GM18505 (cell line): ENCODE results near the gene PLEKHH2.
"Not testable (repeated sequence)": the region's sequence is repeated elsewhere in the genome, so short reads cannot be mapped to it uniquely, and the experiment has no call there.

Source experiments
- ATAC-seq: cut with Tn5 transposase; IDR thresholded peaks from one replicate; pipeline ENCODE4 v1.9.1; 2021; ENCODE audit not compliant: unreplicated experiment
- POLR2A ChIP-seq: IDR thresholded peaks from 4 replicates; pipeline ENCODE4 v1.6.1; 2011; ENCODE audit warnings: borderline replicate concordance; ENCODE audit not compliant: insufficient read depth, insufficient read length; ENCODE audit errors: extremely low read depth

Gene PLEKHH2

DNA sequence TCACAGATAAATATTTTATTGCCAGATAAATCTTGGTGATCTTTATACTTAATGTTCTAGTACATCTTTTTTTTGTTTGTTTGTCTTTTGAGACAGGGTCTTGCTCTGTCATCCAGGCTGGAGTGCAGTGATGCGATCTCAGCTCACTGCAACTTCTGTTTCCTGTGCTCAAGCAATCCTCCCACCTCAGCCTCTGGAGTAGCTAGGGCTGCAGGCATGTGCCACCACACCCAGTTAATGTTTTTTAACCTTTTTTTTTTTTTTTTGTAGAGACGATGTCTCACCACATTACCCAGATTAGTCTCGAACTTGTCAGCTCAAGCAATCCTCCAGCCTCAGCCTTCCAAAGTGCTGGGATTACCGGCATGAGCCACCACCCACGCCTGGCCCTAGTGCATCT is 48.3 kb downstream of the PLEKHH2 start:
- ATAC-seq: no peak
- no peak for TF ChIP-seq POLR2A

DNA sequence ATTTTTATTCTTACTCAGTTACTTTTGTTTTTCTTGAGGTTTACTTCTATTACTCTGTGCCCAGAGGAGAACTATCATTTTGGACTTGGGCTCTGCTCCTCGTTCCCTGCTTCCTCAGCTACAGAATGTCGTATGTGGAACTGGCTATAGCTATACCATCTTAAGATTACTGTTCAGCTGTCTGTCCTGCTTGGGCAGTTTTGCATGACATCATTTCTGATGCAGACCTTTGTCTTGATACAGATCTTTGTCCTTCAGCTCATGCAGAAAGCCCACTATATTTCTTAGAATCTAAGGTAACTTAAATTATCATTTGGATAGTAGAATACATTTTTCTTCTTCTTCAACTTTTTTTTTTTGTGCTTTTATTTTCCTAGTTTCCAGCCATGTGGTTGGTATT is 52.9 kb downstream of the PLEKHH2 start:
- TF ChIP-seq POLR2A: no peak
- no peak for ATAC-seq

DNA sequence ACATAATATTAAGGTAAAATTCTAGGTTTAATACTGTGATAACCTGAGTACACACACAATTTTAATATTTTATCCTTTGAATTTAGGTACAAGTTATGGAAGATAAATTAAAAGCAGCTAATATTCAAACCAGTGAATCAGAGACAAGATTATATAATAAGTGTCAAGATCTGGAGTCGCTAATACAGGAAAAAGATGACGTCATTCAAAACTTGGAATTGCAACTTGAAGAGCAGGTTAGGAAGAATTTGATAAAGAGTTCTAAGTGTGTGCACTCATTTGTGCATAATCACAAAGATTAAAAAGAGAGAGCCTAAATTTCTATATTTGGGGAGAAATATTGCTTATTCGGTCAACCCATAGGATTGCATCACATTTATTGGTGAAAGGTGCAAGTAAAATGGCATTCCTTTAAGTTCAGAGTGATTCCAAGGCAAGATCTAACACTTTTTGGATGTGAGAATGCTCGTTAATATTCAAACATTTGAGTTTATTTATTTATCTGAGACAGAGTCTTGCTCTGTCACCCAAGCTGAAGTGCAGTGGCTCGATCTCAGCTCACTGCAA is 55.5 kb downstream of the PLEKHH2 start:
- no peak for TF ChIP-seq POLR2A
- no peak for ATAC-seq

DNA sequence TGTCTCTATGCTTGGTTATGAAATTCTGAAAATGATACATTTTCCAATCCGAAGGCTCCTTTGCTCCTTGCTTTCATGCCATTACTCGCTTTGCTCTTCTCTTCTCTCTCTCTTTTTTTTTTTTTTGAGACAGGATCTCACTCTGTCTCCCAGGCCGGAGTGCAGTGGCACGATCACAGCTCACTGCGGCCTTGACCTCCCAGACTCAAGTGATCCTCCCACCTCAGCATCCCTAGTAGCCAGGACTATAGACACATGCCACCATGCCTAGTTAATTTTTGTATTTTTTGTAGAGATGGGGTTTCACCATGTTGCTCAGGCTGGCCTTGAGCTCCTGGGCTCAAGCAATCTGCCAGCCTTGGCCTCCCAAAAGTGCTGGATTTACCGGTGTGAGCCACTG is 61.1 kb downstream of the PLEKHH2 start:
- not testable (repeated sequence) for ATAC-seq

DNA sequence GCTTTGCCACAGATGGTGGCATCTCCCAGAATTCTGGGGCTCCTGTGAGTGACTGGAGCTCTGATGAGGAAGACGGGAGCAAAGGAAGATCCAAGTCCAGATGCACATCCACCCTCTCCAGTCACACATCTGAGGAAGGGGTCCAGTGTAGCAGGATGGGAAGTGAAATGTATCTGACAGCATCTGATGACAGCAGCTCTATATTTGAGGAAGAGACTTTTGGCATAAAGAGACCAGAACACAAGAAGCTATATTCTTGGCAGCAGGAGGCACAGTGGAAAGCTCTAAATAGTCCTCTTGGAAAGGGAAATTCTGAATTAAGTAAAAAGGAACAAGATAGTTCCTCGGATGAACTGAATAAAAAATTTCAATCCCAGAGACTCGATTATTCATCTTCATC is 62.7 kb downstream of the PLEKHH2 start:
- ATAC-seq: no peak
- TF ChIP-seq POLR2A: no peak

DNA sequence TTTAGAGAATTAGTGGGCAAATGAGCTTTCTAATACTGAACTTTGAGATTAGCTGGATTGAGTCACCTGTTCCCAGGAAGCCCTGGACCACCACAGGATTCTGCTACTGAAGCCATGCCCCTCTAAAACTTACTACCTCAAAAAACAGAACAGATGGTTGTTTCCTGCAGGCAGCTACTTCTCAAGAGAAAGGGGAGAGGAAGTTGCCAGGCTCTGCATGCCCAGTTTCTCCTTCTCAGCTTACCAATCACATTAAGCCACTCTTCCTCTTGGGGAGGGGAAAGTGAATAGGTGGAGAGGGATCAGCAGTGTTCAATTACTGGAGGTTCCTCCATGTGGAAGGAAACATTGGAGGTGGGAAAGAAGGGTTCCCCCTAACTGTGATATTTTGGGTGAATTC is 64.1 kb downstream of the PLEKHH2 start:
- ATAC-seq: no peak
- TF ChIP-seq POLR2A: no peak

DNA sequence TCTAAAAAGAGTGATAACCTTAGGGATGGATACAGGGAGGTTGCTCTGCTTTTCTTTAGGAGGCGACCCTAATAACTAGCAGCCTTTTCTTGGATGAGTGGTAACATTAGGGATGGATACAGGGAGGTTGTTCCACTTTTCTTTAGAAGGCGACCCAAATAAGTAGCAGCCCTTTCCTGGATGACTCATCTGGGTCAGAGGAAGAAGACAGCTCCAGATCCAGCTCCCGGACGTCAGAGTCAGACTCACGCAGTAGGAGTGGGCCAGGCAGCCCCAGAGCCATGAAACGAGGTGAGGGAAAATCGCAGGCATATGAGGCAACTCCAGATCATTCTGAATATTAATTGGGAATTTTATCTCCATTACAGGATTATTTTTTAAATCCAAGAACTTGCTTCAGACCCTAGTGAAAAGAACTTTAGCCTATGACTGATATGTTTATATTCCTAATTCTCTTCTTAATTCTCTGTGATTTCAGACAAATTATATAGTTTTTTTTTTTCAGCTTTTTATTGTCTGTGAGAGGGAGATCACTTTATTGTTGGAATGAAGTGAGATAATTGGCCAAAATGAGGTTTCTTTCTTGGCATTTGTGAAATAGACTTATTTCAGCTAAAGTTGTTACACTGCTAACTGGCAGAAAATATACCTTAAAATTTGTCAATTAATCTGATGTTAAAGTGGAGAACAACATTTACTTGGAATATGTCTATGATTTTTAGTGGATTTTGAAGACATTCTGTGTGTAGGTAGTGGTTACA is 70.4 kb downstream of the PLEKHH2 start:
- no peak for TF ChIP-seq POLR2A
- no peak for ATAC-seq

DNA sequence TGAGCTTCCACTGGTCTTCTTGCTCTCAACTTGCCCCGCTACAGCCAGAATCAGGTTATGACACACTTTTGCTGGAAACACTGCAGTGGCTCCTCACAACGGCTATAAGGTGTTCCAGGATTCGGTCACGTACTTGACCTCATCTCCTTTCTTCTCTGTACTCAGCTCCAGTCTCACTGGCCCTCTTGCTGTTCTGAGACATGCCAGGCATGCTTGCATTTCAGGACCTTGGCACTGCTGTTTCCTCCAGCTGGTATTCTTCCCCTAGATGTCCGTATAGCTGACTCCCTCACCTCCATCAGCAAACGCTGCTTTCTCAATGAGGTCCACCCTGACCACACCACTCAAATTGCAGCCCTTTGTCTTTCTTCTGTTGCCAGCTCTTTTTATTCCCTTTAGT is 71.1 kb downstream of the PLEKHH2 start:
- no peak for ATAC-seq
- TF ChIP-seq POLR2A: no peak

DNA sequence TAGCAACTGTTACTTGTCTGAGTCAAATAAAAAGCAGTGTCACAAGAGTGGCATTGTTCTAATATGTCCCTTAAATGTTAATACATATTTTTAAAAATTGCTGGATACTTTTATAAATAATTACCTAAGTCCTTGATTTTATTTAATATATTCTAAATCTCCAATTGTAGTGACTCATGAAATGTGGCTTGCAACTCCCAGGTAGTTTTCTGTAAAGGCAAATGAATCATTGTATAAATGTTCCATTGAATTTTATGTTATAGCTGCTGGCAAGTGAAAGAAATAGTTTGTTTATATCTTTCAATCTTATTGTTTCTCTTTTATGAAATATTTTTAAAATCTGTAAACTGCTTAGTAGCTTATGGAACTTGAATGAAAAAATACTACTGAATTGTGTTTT is 71.8 kb downstream of the PLEKHH2 start:
- no peak for ATAC-seq
- TF ChIP-seq POLR2A: no peak

DNA sequence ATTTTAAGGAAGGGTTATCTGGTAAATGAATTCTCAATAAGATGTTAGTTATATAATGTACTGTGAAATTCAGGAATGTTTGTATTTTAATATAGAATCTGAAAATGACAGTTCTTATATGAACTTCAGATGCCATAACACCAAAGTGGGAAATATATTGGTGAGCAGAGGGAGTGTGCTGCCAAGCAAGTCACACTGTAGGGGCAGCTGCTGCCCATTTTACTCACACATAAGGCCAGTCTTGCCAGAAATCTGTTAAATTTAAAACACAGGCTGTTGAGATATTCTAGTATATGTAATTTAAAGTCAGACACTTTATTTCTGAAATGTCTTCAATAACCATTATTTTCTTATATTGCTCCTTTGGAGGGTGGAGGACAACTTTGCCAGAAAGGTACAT is 73.8 kb downstream of the PLEKHH2 start:
- no peak for ATAC-seq
- TF ChIP-seq POLR2A: no peak

DNA sequence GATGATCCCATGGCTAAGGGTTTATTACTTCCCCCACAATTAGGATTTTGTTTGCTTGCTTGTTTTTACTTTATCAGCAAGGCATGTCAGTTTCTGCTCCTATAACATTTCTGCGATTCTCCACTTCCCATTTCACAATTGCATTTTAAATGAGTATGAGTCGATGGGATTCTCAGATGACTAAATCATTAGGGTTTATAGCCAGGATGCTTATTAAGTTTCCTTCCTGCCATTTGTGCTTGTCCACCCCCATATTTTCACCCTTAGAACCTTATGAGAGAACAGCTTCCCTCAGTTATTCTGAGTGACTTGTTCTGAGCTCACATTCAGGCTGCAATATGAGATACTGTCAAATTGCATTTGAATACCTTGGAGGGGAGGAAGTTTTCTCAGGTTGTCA is 77.1 kb downstream of the PLEKHH2 start:
- no peak for TF ChIP-seq POLR2A
- ATAC-seq: no peak

DNA sequence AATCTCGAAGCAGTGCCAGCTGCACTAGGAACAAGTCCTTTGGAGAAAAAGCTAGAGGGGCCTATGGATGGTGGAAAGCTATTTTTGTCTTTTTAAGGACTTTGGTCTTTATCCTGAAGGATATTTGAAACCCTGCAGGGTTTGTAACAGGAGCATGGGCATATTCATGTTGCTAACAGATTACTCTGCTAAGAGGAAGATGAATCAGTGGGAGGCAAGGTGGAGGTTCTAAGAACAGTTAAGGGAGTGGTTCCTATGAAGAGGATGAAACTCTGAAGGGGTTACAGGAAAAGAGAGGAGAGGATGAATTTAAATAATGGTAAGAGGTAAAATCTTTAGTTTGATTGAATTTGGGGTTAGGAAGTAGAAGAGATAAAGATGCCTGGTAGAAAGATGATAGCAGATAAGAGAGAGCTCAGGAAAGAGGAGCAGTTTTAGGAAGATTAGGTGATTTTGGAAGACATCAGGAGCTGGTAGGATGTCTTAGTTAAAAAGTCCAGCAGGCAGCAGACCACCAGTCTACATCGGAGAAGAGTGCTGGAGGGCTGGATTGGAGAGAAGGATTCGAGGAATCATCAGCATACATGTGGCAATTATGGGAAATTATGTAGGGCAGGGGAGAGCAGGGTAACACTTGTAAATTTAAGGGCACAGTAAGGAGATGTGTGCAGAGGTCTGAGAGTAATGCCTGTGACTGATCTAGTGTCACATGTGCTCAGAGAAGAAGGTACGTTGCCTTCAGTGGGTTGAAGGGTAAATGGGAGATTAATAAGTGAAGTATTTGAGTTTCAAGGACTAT is 78.4 kb downstream of the PLEKHH2 start:
- no peak for TF ChIP-seq POLR2A
- no peak for ATAC-seq

DNA sequence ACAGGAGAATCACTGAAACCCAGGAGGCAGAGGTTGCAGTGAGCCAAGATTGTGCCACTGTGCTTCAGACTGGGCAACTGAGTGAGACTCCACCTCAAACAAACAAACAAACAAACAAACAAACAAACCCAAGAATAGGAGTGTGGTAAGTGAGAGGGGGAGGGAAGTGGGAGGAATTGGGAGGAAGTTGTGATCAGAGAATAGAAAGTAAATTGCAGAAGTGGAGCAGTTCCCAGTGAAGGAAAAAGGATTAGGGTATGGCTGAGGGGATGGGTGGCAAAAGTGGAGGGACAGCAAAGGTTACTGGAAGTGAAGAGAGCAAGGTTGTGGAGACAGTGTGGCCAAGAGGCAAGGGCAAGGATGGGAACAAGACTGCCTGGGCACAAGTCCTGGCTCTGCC is 80.3 kb downstream of the PLEKHH2 start:
- TF ChIP-seq POLR2A: no peak
- no peak for ATAC-seq

DNA sequence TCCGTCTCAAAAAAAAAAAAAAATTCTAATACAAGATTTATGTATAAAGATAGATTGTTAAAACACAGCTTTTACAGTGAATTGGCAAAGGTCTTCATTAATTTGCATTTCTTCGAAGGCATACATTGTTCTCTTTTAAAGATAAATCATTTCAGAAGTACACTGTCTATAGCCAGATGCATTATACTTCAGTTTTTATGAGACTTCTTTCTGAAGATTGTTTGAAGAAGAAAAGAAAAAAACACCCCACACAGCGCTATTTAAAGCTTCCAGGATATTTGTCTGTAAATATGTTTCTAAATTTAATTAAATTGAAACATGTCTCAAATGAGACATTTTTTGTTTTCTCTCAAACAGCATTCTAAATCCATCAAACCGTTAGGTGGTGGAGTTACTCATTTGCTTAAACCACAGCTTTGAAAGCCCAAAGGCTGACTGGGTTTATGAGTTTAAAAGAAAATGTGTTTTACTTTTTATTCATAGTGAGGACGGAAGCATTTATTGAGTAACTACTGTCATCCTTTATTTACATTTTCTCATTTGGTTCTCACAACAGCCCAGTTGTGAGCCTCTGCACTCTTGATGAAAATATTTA is 81.6 kb downstream of the PLEKHH2 start:
- ATAC-seq: no peak
- TF ChIP-seq POLR2A: no peak
